SU-DHL-6 (cell line): Measurements from ENCODE around the gene SDC1.

Source experiments
- H2AFZ ChIP-seq: fragments of 200-600 bp; sonication (generic); 2 replicates; pipeline ENCODE4 v1.6.1; 2014; ENCODE audit warnings: low read depth, mild to moderate bottlenecking, moderate library complexity, mixed read lengths, antibody characterized with exemption, low read length; ENCODE audit not compliant: severe bottlenecking
- H3F3A ChIP-seq: fragments of 200-600 bp; shearing (Covaris generic); 2 replicates; pipeline ENCODE4 v1.6.0; 2016; ENCODE audit warnings: antibody characterized with exemption, mild to moderate bottlenecking; ENCODE audit not compliant: insufficient read depth
- H3K27ac ChIP-seq: fragments of 200-600 bp; sonication (generic); 2 replicates; pipeline ENCODE4 v1.5.1; 2016; ENCODE audit warnings: low read depth, mild to moderate bottlenecking, low read length, moderate library complexity, mixed read lengths
- H3K27me3 ChIP-seq: fragments of 200-600 bp; sonication (generic), shearing (Covaris generic); 2 replicates; pipeline ENCODE4 v1.6.0; 2014; ENCODE audit warnings: mild to moderate bottlenecking, low read length
- H3K36me3 ChIP-seq: fragments of 200-600 bp; sonication (generic); 2 replicates; pipeline ENCODE4 v1.6.1; 2014; ENCODE audit warnings: mild to moderate bottlenecking, low read length, mixed read lengths
- H3K4me2 ChIP-seq: fragments of 300-600, 200-600 bp; shearing (Covaris generic), sonication (generic); 2 replicates; pipeline ENCODE4 v1.6.0; 2014; ENCODE audit warnings: low read length, low read depth, mild to moderate bottlenecking; ENCODE audit not compliant: poor library complexity, severe bottlenecking
- H3K4me3 ChIP-seq: fragments of 200-600 bp; sonication (generic); 2 replicates; pipeline ENCODE4 v1.5.1; 2014; ENCODE audit warnings: antibody characterized with exemption, low read length, mild to moderate bottlenecking, mixed read lengths; ENCODE audit not compliant: insufficient read depth, poor library complexity, severe bottlenecking
- H3K79me2 ChIP-seq: fragments of 200-600 bp; sonication (generic); 2 replicates; pipeline ENCODE4 v1.6.1; 2014; ENCODE audit warnings: mild to moderate bottlenecking, low read length, moderate library complexity; ENCODE audit not compliant: insufficient read depth
- H3K9ac ChIP-seq: fragments of 200-600 bp; sonication (generic); 2 replicates; pipeline ENCODE4 v1.7.0; 2014; ENCODE audit warnings: mild to moderate bottlenecking, low read length
- H3K9me2 ChIP-seq: fragments of 200-600 bp; sonication (generic); replicated peaks from 2 replicates; pipeline ENCODE4 v1.6.1; 2014; ENCODE audit warnings: low read length; ENCODE audit not compliant: insufficient read depth
- H3K9me3 ChIP-seq: fragments of 200-600 bp; sonication (generic); 2 replicates; pipeline ENCODE4 v1.6.1; 2014; ENCODE audit warnings: low read length, mixed read lengths; ENCODE audit not compliant: insufficient read depth
- H4K20me1 ChIP-seq: fragments of 200-600 bp; sonication (generic); 2 replicates; pipeline ENCODE4 v1.6.1; 2014; ENCODE audit warnings: low read depth, mild to moderate bottlenecking, antibody characterized with exemption, low read length, moderate library complexity, mixed read lengths
- EZH2phosphoT487 ChIP-seq: fragments of 200-600 bp; sonication (generic), shearing (Covaris generic); conservative IDR thresholded peaks from 2 replicates; pipeline ENCODE4 v1.6.1; 2018; ENCODE audit warnings: mild to moderate bottlenecking, antibody characterized with exemption, low read length, moderate library complexity, mixed read lengths
- TF ChIP-seq, protein P1 (sequence below): fragments of 200-600 bp; sonication (generic); IDR thresholded peaks from one replicate; pipeline ENCODE4 v1.5.1; 2017; ENCODE audit warnings: antibody characterized with exemption, mild to moderate bottlenecking, low read length, moderate library complexity; ENCODE audit not compliant: insufficient read depth, poor library complexity, severe bottlenecking

SDC1 gene

DNA sequence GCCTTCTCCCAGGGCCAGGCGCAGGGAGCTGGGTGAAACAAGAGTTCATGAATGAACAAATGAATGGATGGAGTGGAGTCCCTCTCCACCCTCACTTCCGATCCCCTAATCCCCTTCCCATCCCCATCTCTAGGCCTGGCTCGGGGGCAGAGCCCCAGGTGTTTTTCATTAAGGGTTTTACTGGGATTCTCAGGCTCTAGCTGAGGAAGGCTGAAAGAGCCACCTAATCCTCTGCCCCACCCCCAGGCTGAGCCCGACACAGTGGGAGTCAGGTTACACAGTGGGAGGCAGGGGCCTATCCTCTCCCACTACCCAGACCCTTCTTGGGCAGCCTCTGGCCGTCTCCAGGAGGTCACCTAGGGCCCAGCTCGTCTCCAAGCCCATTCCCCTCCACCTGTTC, 36.1 kb downstream of the SDC1 start:
- H3K36me3 ChIP-seq: no peaks in the 10 kb centered on the region
- H3F3A ChIP-seq: no peaks in the 10 kb centered on the region
- H3K27ac ChIP-seq: no peak overlapping the region
- H3K79me2 ChIP-seq: no peaks in the 10 kb centered on the region
- H3K9me3 ChIP-seq: no peaks in the 10 kb centered on the region
- H3K9me2 ChIP-seq: no peaks in the 10 kb centered on the region
- no peak for TF ChIP-seq EZH2phosphoT487
- TF ChIP-seq, protein P1, sequence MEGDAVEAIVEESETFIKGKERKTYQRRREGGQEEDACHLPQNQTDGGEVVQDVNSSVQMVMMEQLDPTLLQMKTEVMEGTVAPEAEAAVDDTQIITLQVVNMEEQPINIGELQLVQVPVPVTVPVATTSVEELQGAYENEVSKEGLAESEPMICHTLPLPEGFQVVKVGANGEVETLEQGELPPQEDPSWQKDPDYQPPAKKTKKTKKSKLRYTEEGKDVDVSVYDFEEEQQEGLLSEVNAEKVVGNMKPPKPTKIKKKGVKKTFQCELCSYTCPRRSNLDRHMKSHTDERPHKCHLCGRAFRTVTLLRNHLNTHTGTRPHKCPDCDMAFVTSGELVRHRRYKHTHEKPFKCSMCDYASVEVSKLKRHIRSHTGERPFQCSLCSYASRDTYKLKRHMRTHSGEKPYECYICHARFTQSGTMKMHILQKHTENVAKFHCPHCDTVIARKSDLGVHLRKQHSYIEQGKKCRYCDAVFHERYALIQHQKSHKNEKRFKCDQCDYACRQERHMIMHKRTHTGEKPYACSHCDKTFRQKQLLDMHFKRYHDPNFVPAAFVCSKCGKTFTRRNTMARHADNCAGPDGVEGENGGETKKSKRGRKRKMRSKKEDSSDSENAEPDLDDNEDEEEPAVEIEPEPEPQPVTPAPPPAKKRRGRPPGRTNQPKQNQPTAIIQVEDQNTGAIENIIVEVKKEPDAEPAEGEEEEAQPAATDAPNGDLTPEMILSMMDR: no peak
- H2AFZ ChIP-seq: no peak overlapping the region
- no peaks in the 10 kb centered on the region for H3K27me3 ChIP-seq
- H3K4me3 ChIP-seq: no peak overlapping the region
- no peak overlapping the region for H3K4me2 ChIP-seq
- no peaks in the 10 kb centered on the region for H4K20me1 ChIP-seq
- H3K9ac ChIP-seq: no peak overlapping the region

DNA sequence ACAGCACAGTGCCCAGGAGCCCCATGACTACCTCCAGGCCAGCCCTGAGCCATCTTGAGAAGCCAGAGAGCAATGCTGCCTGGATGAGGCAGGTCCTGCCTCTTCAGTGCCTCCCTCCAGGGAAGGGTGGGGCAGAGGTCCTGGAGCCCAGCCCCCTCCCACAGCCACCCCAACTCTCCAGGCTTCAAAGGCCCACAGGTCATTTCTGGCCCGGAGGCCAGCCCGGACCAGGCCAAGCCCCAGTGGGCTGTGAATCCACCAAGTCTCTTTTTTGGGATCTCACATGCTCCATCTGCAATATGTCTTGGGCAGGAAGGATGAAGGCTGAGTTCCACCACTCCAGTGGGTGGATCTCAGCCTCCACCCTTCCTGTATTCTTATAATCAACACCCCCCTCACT, 36.7 kb downstream of the SDC1 start:
- no peaks in the 10 kb centered on the region for H3K79me2 ChIP-seq
- no peaks in the 10 kb centered on the region for H3F3A ChIP-seq
- no peaks in the 10 kb centered on the region for H3K9me2 ChIP-seq
- no peaks in the 10 kb centered on the region for H3K36me3 ChIP-seq
- H3K4me2 ChIP-seq: no peak overlapping the region
- no peak overlapping the region for H3K4me3 ChIP-seq
- TF ChIP-seq, protein P1: no peak
- TF ChIP-seq EZH2phosphoT487: no peak
- no peaks in the 10 kb centered on the region for H4K20me1 ChIP-seq
- no peak overlapping the region for H3K9ac ChIP-seq
- H3K9me3 ChIP-seq: no peaks in the 10 kb centered on the region
- H3K27me3 ChIP-seq: no peaks in the 10 kb centered on the region
- no peak overlapping the region for H3K27ac ChIP-seq
- no peak overlapping the region for H2AFZ ChIP-seq

DNA sequence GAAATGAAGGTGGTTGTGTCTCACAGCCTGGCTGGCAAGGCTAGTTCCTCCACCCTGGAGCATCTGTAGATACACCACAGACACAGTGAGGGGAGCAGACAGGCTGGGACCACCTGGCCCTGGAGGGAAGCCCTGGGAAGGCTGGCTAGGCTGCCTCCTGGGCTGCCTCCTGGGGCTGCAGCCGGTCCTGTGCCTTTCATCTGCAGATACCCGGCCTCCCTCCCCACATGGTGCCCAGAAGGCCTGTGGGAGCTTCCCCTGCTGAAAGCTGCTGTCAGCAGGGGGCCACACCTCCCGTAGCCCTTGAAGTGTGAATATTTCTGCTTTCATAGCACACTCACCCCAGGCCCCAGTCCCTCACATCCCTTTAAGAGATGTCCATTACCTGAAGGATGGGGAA, 37.6 kb downstream of the SDC1 start:
- no peaks in the 10 kb centered on the region for H3K36me3 ChIP-seq
- no peaks in the 10 kb centered on the region for H3F3A ChIP-seq
- no peaks in the 10 kb centered on the region for H3K9me3 ChIP-seq
- H3K79me2 ChIP-seq: no peaks in the 10 kb centered on the region
- no peaks in the 10 kb centered on the region for H3K9me2 ChIP-seq
- H3K4me2 ChIP-seq: no peak overlapping the region
- no peak for TF ChIP-seq EZH2phosphoT487
- TF ChIP-seq, protein P1: no peak
- H4K20me1 ChIP-seq: no peaks in the 10 kb centered on the region
- no peak overlapping the region for H2AFZ ChIP-seq
- no peak overlapping the region for H3K27ac ChIP-seq
- no peak overlapping the region for H3K9ac ChIP-seq
- H3K4me3 ChIP-seq: no peak overlapping the region
- H3K27me3 ChIP-seq: no peaks in the 10 kb centered on the region

DNA sequence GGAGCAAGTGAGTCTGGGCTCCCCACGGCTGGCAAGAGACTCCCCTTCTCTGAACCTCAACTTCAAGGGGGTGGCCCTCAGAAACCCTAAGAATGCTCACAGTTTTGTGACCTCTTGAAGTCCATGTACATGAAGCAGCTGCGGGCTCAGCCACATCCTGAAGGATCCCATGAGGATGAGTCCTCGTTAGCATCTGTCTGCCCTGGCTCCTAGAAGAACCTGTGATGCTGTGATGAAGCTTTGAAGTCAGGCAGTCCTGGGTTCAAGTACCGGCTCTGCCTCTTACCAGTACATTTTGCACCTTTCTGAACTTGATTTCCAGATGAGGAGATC, 38.1 kb downstream of the SDC1 start:
- Histone ChIP-seq H3K36me3 (no peaks in the 10 kb centered on the region), H3K9me3 (no peaks in the 10 kb centered on the region), H3F3A (no peaks in the 10 kb centered on the region), H3K4me3 (no peak overlapping the region), H3K27ac (no peak overlapping the region), H3K4me2 (no peak overlapping the region), H3K79me2 (no peaks in the 10 kb centered on the region), H3K9ac (no peak overlapping the region), H4K20me1 (no peaks in the 10 kb centered on the region), H2AFZ (no peak overlapping the region), H3K9me2 (no peaks in the 10 kb centered on the region), H3K27me3 (no peaks in the 10 kb centered on the region)
- TF ChIP-seq, protein P1: no peak
- no peak for TF ChIP-seq EZH2phosphoT487
